ENCODE data around the gene RXRA. TPM values are rescaled to one million over a fixed set of nuclear protein-coding genes. Genes with fewer than 3 reads are reported as not detected.

The RXRA gene
- total RNA-seq, 4 donors from 2014 or later: 41.8 to 83.1 (median 50.4) TPM

DNA sequence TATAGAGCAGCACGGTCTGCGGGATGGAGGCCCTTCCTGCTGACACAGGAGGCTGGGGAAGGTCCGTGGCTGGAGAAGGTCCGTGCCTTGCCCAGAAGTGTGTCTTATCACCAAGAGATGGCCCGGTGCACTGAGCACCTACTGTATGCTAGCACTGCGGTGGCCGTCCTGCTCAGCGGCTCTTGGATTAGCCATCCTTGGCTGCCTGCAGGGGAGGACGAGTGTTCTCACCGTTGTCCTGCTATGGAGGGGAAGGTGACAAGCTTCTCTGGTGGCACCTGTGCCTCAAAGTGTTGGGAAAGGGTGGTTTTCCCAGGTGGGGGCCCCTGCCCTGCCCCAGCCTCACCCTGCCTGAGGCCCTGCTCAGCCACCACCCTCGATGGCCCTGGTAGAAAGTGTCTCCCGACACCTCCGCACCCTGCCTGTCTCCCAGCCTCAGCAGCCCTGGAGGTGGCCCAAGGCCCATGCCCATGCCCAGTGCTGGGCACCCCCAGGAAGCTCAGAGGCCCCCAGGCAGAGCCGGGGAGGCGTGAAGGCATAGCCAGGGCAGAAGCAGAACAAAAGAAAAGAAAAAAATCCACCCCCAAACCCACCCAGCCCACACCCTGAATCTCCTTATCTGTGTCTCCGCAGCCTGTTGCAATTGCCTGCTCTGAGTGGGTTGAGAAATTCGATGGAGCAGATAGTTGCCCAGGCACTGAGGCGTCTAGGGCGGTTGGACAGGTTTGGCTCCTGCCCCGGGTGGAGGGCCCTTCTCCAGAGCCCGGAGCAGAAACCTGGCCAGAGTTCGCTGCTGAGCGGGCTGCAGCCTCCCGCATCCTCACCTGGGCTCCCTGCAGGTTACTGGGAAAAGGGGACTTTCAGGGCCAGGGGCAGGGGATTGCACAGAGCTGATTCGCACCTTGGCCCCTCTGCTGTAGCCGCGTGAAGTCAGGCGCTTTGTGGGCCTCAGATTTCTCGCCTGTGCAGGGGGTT, 30.5 kb downstream of the RXRA start:
- Histone ChIP-seq H3K36me3 (no peaks in the 10 kb centered on the region), H3K4me1 (peaks cover 88 to 100% (median 89%) of the 10 kb centered on the region in 3 donors), H3K9me3 (no peaks in the 10 kb centered on the region), H3K4me3 (peak overlapping the region in 3 of 4 donors; percentile 14 to 33 (median 23)), H3K27me3 (no peaks in the 10 kb centered on the region), H3K27ac (peak overlapping the region; percentile 81 to 93 (median 90))
- intact Hi-C loops (cut with DNase I): no loop called here
- 32 to 46% methylated on average over 3 to 12 of the region's 29 CpGs for WGBS, 2 donors
- DNase-seq: no peak
- TF ChIP-seq, protein P1, sequence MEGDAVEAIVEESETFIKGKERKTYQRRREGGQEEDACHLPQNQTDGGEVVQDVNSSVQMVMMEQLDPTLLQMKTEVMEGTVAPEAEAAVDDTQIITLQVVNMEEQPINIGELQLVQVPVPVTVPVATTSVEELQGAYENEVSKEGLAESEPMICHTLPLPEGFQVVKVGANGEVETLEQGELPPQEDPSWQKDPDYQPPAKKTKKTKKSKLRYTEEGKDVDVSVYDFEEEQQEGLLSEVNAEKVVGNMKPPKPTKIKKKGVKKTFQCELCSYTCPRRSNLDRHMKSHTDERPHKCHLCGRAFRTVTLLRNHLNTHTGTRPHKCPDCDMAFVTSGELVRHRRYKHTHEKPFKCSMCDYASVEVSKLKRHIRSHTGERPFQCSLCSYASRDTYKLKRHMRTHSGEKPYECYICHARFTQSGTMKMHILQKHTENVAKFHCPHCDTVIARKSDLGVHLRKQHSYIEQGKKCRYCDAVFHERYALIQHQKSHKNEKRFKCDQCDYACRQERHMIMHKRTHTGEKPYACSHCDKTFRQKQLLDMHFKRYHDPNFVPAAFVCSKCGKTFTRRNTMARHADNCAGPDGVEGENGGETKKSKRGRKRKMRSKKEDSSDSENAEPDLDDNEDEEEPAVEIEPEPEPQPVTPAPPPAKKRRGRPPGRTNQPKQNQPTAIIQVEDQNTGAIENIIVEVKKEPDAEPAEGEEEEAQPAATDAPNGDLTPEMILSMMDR (IDR thresholded peaks at IDR 0.05): no peak
- TF ChIP-seq POLR2A (IDR thresholded peaks at IDR 0.05): no peak

DNA sequence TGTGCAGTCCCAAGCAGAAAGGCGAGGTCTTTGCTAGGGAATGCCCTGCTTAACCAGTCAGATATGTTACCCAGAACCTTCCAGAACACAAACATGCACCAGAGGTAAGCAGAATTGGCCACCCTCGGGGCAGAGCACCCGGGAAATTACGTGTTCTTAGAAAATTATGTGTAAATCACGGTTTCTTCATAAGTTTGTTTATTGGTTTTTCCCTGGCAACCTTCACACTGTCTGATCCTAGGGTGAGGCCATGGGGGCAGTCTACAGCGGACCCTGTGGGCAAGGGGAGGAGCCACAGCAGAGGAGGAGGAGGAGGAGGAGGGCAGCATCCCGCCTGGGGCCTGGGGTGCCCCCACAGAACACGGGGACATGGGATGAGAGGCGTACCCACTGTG, 31.4 kb downstream of the RXRA start:
- TF ChIP-seq, protein P1 (IDR thresholded peaks at IDR 0.05): no peak
- no peak for TF ChIP-seq POLR2A (IDR thresholded peaks at IDR 0.05)
- WGBS, 2 donors: 43 to 48% methylated on average over 7 to 9 of the region's 9 CpGs
- H3K36me3 ChIP-seq: no peaks in the 10 kb centered on the region
- peak overlapping the region; percentile 81 to 93 (median 90) for H3K27ac ChIP-seq
- no peaks in the 10 kb centered on the region for H3K27me3 ChIP-seq
- no peak overlapping the region for H3K4me3 ChIP-seq
- peaks cover 86 to 100% (median 88%) of the 10 kb centered on the region in 3 donors for H3K4me1 ChIP-seq
- no peak for DNase-seq
- H3K9me3 ChIP-seq: no peaks in the 10 kb centered on the region
- intact Hi-C loops (cut with DNase I): no loop called here

DNA sequence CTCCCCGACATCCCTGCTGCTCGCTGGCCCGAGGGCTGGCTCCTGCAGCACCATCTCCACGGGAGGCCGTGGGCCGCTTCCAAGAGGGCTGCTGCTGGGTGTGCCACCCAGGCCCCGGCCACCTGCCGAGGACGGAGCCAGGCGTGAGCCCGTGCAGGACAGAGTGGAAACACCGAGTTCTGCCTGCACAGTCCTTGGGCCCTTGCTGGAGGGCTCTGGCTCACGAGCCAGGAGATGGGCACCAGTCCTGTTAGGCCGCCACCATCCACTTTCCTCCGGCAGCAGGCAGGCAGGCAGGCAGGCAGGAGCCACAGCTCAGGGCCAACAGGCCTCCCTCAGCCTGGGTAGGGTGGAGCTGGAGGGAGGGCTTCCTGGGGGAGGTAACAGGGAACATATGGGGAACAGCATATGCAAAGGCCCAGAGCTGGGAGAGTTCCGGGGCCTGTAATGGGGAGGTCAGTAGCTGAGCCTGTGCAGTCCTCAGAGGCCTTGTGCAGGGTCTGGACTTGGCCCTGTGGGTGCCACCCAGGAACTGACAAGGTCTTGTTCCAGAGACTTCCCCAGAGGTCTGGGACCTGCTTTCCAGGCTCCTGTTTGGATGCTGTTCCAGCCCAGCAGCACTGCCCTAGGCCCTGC, 31.9 kb downstream of the RXRA start:
- H3K4me3 ChIP-seq: no peak overlapping the region
- TF ChIP-seq, protein P1 (IDR thresholded peaks at IDR 0.05): no peak
- no peak for TF ChIP-seq POLR2A (IDR thresholded peaks at IDR 0.05)
- peaks cover 86 to 100% (median 87%) of the 10 kb centered on the region in 3 donors for H3K4me1 ChIP-seq
- H3K36me3 ChIP-seq: no peaks in the 10 kb centered on the region
- intact Hi-C loops (cut with DNase I): no loop called here
- peak overlapping the region; percentile 81 to 93 (median 90) for H3K27ac ChIP-seq
- no peak for DNase-seq
- H3K9me3 ChIP-seq: no peaks in the 10 kb centered on the region
- no peaks in the 10 kb centered on the region for H3K27me3 ChIP-seq
- WGBS, 2 donors: 20% methylated on average over 1 of the region's 16 CpGs; no CpG with 5 or more reads in 1 of the 2 donors

DNA sequence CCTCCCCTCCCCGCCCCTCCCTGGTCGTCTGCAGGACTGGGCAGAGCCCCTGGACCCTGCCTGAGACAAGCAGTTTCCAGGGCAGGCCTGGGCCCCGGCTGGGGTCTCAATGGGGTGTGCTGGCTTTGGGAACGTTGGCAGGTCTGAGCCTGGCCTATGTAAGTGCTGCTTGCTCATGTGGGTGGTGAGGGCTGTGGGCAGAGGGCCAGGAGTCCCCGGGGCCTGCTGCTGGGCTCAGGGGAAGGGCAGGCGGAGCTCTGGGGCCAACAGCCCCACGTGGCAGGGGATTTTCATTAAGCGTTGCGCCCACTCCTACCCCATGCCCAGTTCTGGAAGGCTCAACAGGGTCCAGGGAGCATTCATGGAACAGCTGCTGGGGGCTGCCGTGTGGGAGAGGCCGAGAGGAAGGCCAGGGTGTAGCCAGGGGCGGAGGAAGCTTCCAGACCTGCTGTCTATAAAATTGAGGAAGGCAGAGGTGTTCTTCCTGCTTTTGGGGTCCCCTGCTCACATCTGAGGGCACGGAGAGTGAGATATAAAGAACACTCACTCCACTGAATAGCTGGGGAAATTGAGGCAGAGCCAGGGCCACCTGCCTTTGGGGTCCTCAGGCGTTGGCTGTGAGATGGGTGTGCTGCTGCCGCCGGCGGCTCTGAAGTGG, 32.5 kb downstream of the RXRA start:
- Histone ChIP-seq H3K36me3 (no peaks in the 10 kb centered on the region), H3K4me3 (no peak overlapping the region), H3K9me3 (no peaks in the 10 kb centered on the region), H3K4me1 (peaks cover 85 to 100% (median 86%) of the 10 kb centered on the region in 3 donors), H3K27me3 (no peaks in the 10 kb centered on the region), H3K27ac (peak overlapping the region; percentile 81 to 93 (median 90))
- WGBS, 2 donors: 42 to 58% methylated on average over 9 of the region's 17 CpGs
- intact Hi-C loops (cut with DNase I): no loop called here
- no peak for DNase-seq
- TF ChIP-seq, protein P1 (IDR thresholded peaks at IDR 0.05): no peak
- TF ChIP-seq POLR2A (IDR thresholded peaks at IDR 0.05): no peak
